Breast epithelium (tissue), 4 donors: Measurements from ENCODE around the gene HSPB9. TPM values are rescaled to one million over a fixed set of nuclear protein-coding genes. Genes with fewer than 3 reads are reported as not detected.

Experiments used
- DNase-seq, 2 donors: peaks; one replicate each; pipeline ENCODE4 v3.0.0-alpha.2; 2019; ENCODE audit warnings: low spot score in 2 of 2
- H3K27ac ChIP-seq, 2 donors: fragments of 200-600 bp; sonication (generic) in 1 of 2; one replicate each; pipeline ENCODE4 v1.5.1; 2016 to 2019; ENCODE audit warnings: mild to moderate bottlenecking in 1 of 2
- H3K27me3 ChIP-seq, 2 donors: fragments of 200-600 bp; sonication (generic) in 1 of 2; one replicate each; pipeline versions ENCODE4 v1.5.1 to v1.6.0; 2017 to 2019; ENCODE audit warnings: control low read depth in 1 of 2, mild to moderate bottlenecking in 1 of 2
- H3K36me3 ChIP-seq: fragments of 200-600 bp; one replicate; pipeline ENCODE4 v1.5.1; 2019
- H3K4me1 ChIP-seq, 2 donors: fragments of 200-600 bp; sonication (generic); one replicate each; pipeline ENCODE4 v1.5.1; 2016 to 2019; ENCODE audit warnings: control low read depth in 1 of 2
- H3K4me3 ChIP-seq, 3 donors: fragments of 200-600 bp; sonication (generic); 1 replicate in 2 of 3; 2 replicates in 1 of 3; pipeline ENCODE4 v1.5.1; 2016 to 2019; ENCODE audit warnings: mild to moderate bottlenecking in 3 of 3, moderate library complexity in 2 of 3
- H3K9me3 ChIP-seq, 2 donors: fragments of 200-600 bp; sonication (generic) in 1 of 2; one replicate each; pipeline ENCODE4 v1.5.1; 2016 to 2019; ENCODE audit warnings: control low read depth in 1 of 2
- CTCF ChIP-seq, 3 donors: fragments of 450-650 bp; IDR thresholded peaks; one replicate each; pipeline ENCODE4 v1.5.1; 2016 to 2017; ENCODE audit warnings: antibody characterized with exemption in 3 of 3, mild to moderate bottlenecking in 3 of 3, moderate library complexity in 3 of 3
- POLR2A ChIP-seq: fragments of 450-650 bp; IDR thresholded peaks from one replicate; pipeline ENCODE4 v1.6.1; 2016; ENCODE audit warnings: antibody characterized with exemption, mild to moderate bottlenecking, moderate library complexity
- POLR2AphosphoS5 ChIP-seq, 3 donors: sonication (generic); formaldehyde crosslinking; IDR thresholded peaks; one replicate each; pipeline ENCODE4 v1.6.1; 2017; ENCODE audit warnings: antibody characterized with exemption in 3 of 3
- intact Hi-C: fragments of 100-400 bp; cut with DNase I; formaldehyde crosslinking; loops from one replicate; pipeline ENCODE4 v1.15.1; 2023; ENCODE audit warnings: low total_unique reads
- total RNA-seq, 3 donors: library from RNA; depleted of rRNA; stranded (reverse); fragments of >200 nt; gene quantifications; one replicate each; pipeline ENCODE4 v1.1.0, GENCODE V29; 2016

The HSPB9 gene
- total RNA-seq, 3 donors from 2014 or later = 0.48 TPM; not detected in 2

- Histone ChIP-seq H3K9me3 (no peaks in the 10 kb centered on the region), H3K27ac (peak overlapping the region; percentile 91), H3K27me3 (no peaks in the 10 kb centered on the region), H3K4me3 (peak overlapping the region; percentile 57 to 82 (median 66)), H3K4me1 (peaks cover 6 to 9% of the 10 kb centered on the region in 2 donors), H3K36me3 (no peaks in the 10 kb centered on the region)
- intact Hi-C loops = loop anchor here (5.0 kb wide), 1 partner anchor 85 kb away; no protein-coding TSS in a partner anchor
- DNase-seq = peak in 1 of 2 donors; percentile 35
- TF ChIP-seq POLR2A (no peak), CTCF (IDR thresholded peaks at IDR 0.05) (no peak), POLR2AphosphoS5 (IDR thresholded peaks at IDR 0.05) (peak in 1 of 3 donors; percentile 33)
These were observed 10.6 kb upstream of the HSPB9 start for GRCh38 chr17:42111871-42112551.

GRCh38 chr17:42112552-42113176 is 9.9 kb upstream of the HSPB9 start, which contains the start of gene DHX58:
DHX58 (minus strand) TSS chr17:42112714; CDS start chr17:42111892, 822 bp downstream.
- DNase-seq = peak in 1 of 2 donors; percentile 73
- peaks cover 6 to 9% of the 10 kb centered on the region in 2 donors for H3K4me1 ChIP-seq
- H3K27ac ChIP-seq = peak within 1 kb of the TSS; percentile 91
- H3K9me3 ChIP-seq = no peaks in the 10 kb centered on the region
- no peaks in the 10 kb centered on the region for H3K36me3 ChIP-seq
- peak within 1 kb of the TSS; percentile 57 to 82 (median 66) for H3K4me3 ChIP-seq
- no peaks in the 10 kb centered on the region for H3K27me3 ChIP-seq
- intact Hi-C loops = loop anchor here (5.0 kb wide), 1 partner anchor 85 kb away; no protein-coding TSS in a partner anchor
- TF ChIP-seq CTCF (IDR thresholded peaks at IDR 0.05) (no peak), POLR2A (no peak), POLR2AphosphoS5 (IDR thresholded peaks at IDR 0.05) (peak in 1 of 3 donors; percentile 75)

DNA sequence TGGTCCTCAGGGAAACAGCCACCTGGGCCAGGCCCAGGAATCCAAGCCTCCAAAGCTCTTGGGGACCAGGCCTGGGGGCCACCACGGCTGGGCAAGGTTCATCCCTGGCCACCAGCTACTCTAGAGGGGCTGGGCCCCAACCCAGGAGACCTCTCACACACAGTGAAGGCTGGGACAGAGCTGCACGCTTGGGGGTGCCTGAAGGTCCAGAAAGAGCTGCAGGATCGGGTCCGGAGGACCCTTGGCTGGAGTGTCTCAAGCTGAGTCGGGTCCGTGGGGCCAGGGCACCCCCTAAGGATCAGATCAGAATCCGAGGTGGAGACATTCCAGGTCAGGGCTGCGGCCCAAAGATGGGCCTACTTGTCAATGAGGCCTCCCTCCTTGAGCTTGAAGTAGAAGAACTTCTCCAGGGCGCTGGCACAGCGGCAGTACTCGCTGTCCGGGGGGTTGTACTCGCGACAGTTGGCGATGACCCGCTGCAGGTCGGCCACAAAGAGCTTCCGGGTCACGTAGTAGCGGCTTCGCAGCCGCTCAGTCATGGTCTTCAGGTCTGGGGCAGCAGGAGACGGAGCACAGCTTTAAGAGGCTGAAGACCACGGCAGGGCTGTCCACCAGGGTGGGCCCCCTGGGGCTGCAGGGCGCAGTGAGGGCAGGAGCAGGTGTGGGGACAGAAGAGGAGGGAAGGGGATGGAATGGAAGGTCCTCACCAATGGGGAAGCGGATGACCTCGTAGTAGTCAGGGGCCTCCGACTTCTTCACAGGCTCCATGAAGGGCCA is 9.1 kb upstream of the HSPB9 start:
- Histone ChIP-seq H3K4me3 (peak overlapping the region in 2 of 3 donors; percentile 66 to 82), H3K27me3 (no peaks in the 10 kb centered on the region), H3K36me3 (no peaks in the 10 kb centered on the region), H3K4me1 (peaks cover 6 to 9% of the 10 kb centered on the region in 2 donors), H3K27ac (peak overlapping the region; percentile 91), H3K9me3 (no peaks in the 10 kb centered on the region)
- intact Hi-C loops = loop anchor here (5.0 kb wide), 1 partner anchor 86 kb away; no protein-coding TSS in a partner anchor
- no peak for DNase-seq
- TF ChIP-seq POLR2A (no peak), CTCF (IDR thresholded peaks at IDR 0.05) (no peak), POLR2AphosphoS5 (IDR thresholded peaks at IDR 0.05) (no peak)

DNA sequence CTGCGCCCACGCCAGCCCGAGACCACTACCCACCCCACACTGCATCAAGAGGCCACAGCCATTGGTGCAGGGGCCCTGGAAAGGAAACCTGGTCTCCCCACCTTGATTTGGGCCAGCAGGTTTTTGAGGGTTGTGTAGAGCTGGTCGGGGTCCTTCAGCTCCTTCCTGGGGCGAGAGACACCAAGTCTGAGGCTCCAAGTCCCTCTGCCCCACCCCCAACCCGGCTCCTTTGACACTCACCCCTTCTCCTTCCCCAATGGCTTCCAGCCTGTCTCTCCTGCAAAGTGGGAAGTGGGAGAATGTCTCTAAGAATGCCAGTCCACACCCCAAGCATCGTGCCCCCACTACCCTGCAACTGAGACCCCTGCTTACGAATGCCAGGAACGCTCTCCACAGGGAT is 8.5 kb upstream of the HSPB9 start:
- intact Hi-C loops = loop anchor here (5.0 kb wide), 1 partner anchor 87 kb away; no protein-coding TSS in a partner anchor
- Histone ChIP-seq H3K27me3 (no peaks in the 10 kb centered on the region), H3K27ac (peak overlapping the region in 1 of 2 donors; percentile 12), H3K4me1 (peaks cover 6 to 9% of the 10 kb centered on the region in 2 donors), H3K36me3 (no peaks in the 10 kb centered on the region), H3K9me3 (no peaks in the 10 kb centered on the region), H3K4me3 (no peak overlapping the region)
- no peak for DNase-seq
- no peak for TF ChIP-seq POLR2A
- TF ChIP-seq CTCF (IDR thresholded peaks at IDR 0.05) = no peak
- TF ChIP-seq POLR2AphosphoS5 (IDR thresholded peaks at IDR 0.05) = no peak
